ENCODE measurements around the gene TGFBI.
A peak's percentile ranks its signal among the peaks of the same experiment; 100 is the strongest.

The TGFBI gene

GRCh38 chr5:136065588-136065987, 36.8 kb downstream of the TGFBI start:
- DNase-seq (ENCODE audit: low spot score): no peak

GRCh38 chr5:136066661-136067271, 38.0 kb downstream of the TGFBI start:
- peak; percentile 80 for DNase-seq (ENCODE audit: low spot score)

GRCh38 chr5:136067422-136067821, 38.6 kb downstream of the TGFBI start:
- DNase-seq (ENCODE audit: low spot score): no peak

- no peak for DNase-seq (ENCODE audit: low spot score)
These were observed 41.9 kb downstream of the TGFBI start for GRCh38 chr5:136070486-136071285.

- DNase-seq (ENCODE audit: low spot score): no peak
These were observed 45.1 kb downstream of the TGFBI start for GRCh38 chr5:136073714-136074529.

GRCh38 chr5:136075466-136075891, 46.7 kb downstream of the TGFBI start:
- no peak for DNase-seq (ENCODE audit: low spot score)

GRCh38 chr5:136076067-136076466, 47.3 kb downstream of the TGFBI start:
- no peak for DNase-seq (ENCODE audit: low spot score)

- no peak for DNase-seq (ENCODE audit: low spot score)
These were observed 48.2 kb downstream of the TGFBI start for GRCh38 chr5:136076881-136077445.

GRCh38 chr5:136079195-136079985, 50.6 kb downstream of the TGFBI start:
- DNase-seq (ENCODE audit: low spot score): no peak

- DNase-seq (ENCODE audit: low spot score): no peak
These were observed 51.3 kb downstream of the TGFBI start for GRCh38 chr5:136080113-136080482.

- DNase-seq (ENCODE audit: low spot score): peak; percentile 94
These were observed 51.9 kb downstream of the TGFBI start for GRCh38 chr5:136080483-136081216.

GRCh38 chr5:136081217-136081591, 52.4 kb downstream of the TGFBI start:
- no peak for DNase-seq (ENCODE audit: low spot score)

- no peak for DNase-seq (ENCODE audit: low spot score)
These were observed 53.8 kb downstream of the TGFBI start for GRCh38 chr5:136082390-136083193.

GRCh38 chr5:136084698-136085097, 55.9 kb downstream of the TGFBI start:
- DNase-seq (ENCODE audit: low spot score): no peak

GRCh38 chr5:136086783-136087566, 58.2 kb downstream of the TGFBI start:
- DNase-seq (ENCODE audit: low spot score): no peak

- peak; percentile 83 for DNase-seq (ENCODE audit: low spot score)
These were observed 59.4 kb downstream of the TGFBI start for GRCh38 chr5:136087961-136088871.

- no peak for DNase-seq (ENCODE audit: low spot score)
These were observed 61.0 kb downstream of the TGFBI start for GRCh38 chr5:136089791-136090190.

GRCh38 chr5:136090319-136090718, 61.5 kb downstream of the TGFBI start:
- no peak for DNase-seq (ENCODE audit: low spot score)

Measured in left forelimb (tissue), 1 donor.